ENCODE results near the gene PLEKHB1. TPM values are rescaled to one million over a fixed set of nuclear protein-coding genes. Genes with fewer than 3 reads are reported as not detected.

The PLEKHB1 gene
- total and polyA plus RNA-seq, 12 donors = 1.3 to 11.2 (median 2.6) TPM

DNA sequence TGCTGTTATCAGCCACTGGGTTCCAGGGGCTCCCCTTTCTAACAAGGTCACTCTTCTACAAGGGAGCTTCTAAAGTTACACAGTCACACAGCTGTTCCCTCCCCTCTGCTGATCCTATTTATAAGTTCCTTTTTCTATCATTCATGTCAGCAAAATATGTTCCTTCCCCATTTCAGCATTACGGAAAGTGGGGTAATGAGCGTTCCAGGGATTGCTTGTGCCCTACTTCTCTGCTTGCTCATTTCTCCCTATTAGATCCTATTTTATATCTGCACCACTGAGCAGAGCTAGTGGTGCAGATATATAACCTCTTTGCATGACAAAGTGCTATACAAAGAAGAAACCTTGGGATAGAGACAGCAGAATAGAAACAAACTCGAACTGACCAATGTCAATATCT, 22.7 kb upstream of the PLEKHB1 start:
- peaks cover 11% of the 10 kb centered on the region for H3K27me3 ChIP-seq
- 11 to 24% (median 16%) methylated on average over 3 of the region's 3 CpGs for WGBS, 4 donors
- TF ChIP-seq, protein P1, sequence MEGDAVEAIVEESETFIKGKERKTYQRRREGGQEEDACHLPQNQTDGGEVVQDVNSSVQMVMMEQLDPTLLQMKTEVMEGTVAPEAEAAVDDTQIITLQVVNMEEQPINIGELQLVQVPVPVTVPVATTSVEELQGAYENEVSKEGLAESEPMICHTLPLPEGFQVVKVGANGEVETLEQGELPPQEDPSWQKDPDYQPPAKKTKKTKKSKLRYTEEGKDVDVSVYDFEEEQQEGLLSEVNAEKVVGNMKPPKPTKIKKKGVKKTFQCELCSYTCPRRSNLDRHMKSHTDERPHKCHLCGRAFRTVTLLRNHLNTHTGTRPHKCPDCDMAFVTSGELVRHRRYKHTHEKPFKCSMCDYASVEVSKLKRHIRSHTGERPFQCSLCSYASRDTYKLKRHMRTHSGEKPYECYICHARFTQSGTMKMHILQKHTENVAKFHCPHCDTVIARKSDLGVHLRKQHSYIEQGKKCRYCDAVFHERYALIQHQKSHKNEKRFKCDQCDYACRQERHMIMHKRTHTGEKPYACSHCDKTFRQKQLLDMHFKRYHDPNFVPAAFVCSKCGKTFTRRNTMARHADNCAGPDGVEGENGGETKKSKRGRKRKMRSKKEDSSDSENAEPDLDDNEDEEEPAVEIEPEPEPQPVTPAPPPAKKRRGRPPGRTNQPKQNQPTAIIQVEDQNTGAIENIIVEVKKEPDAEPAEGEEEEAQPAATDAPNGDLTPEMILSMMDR (IDR thresholded peaks at IDR 0.05) = no peak
- TF ChIP-seq POLR2A (IDR thresholded peaks at IDR 0.05) = no peak
- H3K36me3 ChIP-seq (replicated peaks in 1 of 2) = no peaks in the 10 kb centered on the region
- peak in 3 of 7 donors; percentile 12 to 32 (median 28) for DNase-seq
- H3K4me3 ChIP-seq = no peak overlapping the region
- peak overlapping the region in 2 of 5 donors; percentile 38 to 80 for H3K27ac ChIP-seq
- H3K4me1 ChIP-seq (replicated peaks in 1 of 2) = peaks cover 0 to 4% of the 10 kb centered on the region in 2 donors
- no peaks in the 10 kb centered on the region for H3K9me3 ChIP-seq (replicated peaks in 1 of 3)
- intact Hi-C loops (cut with DNase I) = no loop called here

DNA sequence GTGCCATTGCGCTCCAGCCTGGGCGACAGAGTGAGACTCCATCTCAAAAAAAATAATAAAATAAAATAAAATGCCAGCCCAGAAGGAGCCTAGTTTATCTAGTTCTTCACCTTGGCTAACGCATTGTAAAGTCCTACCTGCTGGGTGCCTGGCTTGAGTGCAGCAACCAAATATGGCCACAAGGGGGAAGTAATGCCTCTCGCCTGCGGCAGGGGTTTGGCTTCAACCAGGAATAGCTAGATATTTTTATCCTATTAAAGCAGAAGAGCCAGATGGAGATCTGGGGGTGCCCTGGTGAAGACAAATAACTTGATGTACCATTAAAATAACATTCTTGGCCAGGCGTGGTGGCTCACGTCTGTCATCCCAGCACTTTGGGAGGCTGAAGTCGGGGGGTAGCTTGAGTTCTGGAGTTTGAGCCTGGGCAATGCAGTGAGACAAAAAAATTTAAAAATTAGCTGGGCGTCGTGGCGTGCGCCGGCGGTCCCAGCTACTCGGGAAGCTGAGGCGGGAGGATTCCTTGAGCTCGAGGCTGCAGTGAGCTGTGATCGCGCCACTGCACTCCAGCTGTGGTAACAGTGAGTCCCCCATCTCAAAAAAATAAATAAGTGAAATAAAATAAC, 20.6 kb upstream of the PLEKHB1 start:
- 17 to 25% (median 18%) methylated on average over 19 of the region's 19 CpGs for WGBS, 4 donors
- DNase-seq = peak; percentile 71 to 91 (median 75)
- H3K27me3 ChIP-seq = peaks cover 11% of the 10 kb centered on the region
- intact Hi-C loops (cut with DNase I) = loop anchor here in 1 of 2 donors (5.0 kb wide), 1 partner anchor 36 kb away; no protein-coding TSS in a partner anchor
- H3K4me3 ChIP-seq = no peak overlapping the region
- H3K36me3 ChIP-seq (replicated peaks in 1 of 2) = no peaks in the 10 kb centered on the region
- peaks cover 0 to 4% of the 10 kb centered on the region in 2 donors for H3K4me1 ChIP-seq (replicated peaks in 1 of 2)
- no peaks in the 10 kb centered on the region for H3K9me3 ChIP-seq (replicated peaks in 1 of 3)
- H3K27ac ChIP-seq = no peak overlapping the region
- no peak for TF ChIP-seq POLR2A (IDR thresholded peaks at IDR 0.05)
- TF ChIP-seq, protein P1 (IDR thresholded peaks at IDR 0.05) = peak; percentile 69 to 94 (median 86)

DNA sequence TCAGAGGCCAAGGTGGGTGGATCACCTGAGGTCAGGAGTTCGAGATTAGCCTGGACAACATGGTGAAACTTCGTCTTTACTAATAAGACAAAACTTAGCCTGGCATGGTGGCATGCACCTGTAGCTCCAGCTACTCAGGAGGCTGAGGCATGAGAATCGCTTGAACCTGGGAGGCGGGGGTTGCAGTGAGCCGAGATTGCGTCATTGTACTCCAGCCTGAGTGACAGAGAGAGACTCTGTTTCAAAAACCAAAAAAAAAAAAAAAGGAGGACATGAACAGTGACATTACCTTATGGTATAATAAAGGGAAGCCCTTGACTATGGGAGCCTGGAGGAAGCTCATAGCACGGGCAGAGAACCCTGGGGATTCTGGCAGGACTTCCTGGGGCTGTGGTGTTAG, 16.5 kb upstream of the PLEKHB1 start:
- DNase-seq = no peak
- WGBS, 4 donors = 74 to 82% (median 78%) methylated on average over 6 to 7 of the region's 7 CpGs
- Histone ChIP-seq H3K27me3 (peaks cover 6% of the 10 kb centered on the region), H3K9me3 (replicated peaks in 1 of 3) (no peaks in the 10 kb centered on the region), H3K4me1 (replicated peaks in 1 of 2) (peaks cover 0 to 4% of the 10 kb centered on the region in 2 donors), H3K27ac (no peak overlapping the region), H3K36me3 (replicated peaks in 1 of 2) (no peaks in the 10 kb centered on the region), H3K4me3 (no peak overlapping the region)
- intact Hi-C loops (cut with DNase I) = loop anchor here in 1 of 2 donors (5.0 kb wide), 1 partner anchor 32 kb away; no protein-coding TSS in a partner anchor
- TF ChIP-seq POLR2A (IDR thresholded peaks at IDR 0.05) = no peak

DNA sequence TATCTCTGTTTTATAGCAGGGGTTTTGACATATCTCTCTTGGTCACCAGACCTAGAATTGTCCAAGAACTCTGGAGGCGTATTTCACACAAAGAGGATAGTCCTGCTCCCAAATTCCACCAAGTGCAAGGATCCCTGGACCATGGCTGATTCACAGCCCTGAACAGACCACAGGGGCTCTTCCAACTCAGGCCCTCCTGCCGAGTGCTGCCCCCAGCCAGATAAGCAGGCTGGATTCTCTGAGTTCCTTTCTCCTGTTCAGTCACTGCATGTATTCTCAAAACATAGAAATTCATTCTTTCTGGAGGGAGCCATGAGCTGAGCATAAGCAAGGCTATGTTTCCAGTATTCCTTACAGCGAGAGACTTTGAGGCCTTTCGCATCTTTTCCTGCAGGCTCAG, 13.4 kb upstream of the PLEKHB1 start:
- H3K27me3 ChIP-seq = no peaks in the 10 kb centered on the region
- H3K36me3 ChIP-seq (replicated peaks in 1 of 2) = no peaks in the 10 kb centered on the region
- H3K27ac ChIP-seq = no peak overlapping the region
- H3K4me3 ChIP-seq = no peak overlapping the region
- no peaks in the 10 kb centered on the region for H3K9me3 ChIP-seq (replicated peaks in 1 of 3)
- TF ChIP-seq, protein P1 (IDR thresholded peaks at IDR 0.05) = no peak
- no peak for TF ChIP-seq POLR2A (IDR thresholded peaks at IDR 0.05)
- intact Hi-C loops (cut with DNase I) = no loop called here
- DNase-seq = no peak
- H3K4me1 ChIP-seq (replicated peaks in 1 of 2) = no peaks in the 10 kb centered on the region
- 91 to 96% (median 95%) methylated on average over 4 of the region's 4 CpGs for whole genome bisulfite sequencing, 4 donors

DNA sequence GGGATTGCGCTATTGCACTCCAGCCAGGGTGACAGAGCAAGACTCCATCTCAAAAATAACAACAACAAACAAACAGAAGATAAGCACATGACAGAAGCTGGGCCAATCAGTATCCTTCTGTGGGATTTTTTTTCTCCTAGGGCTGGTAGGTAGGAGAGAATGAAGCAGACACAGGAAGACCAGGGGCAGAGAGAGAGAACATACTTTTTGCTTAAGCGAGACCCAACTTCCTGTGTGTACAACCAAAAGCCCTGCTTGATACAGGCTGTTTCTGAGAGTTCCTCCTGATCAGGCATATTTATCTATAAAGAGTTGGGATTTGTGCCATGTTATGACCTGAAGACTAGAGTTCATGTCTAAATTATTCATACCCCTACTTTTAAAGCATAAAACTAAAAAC, 12.4 kb upstream of the PLEKHB1 start:
- H3K27me3 ChIP-seq = no peaks in the 10 kb centered on the region
- 79 to 89% (median 86%) methylated on average over 2 of the region's 2 CpGs for WGBS, 4 donors
- H3K36me3 ChIP-seq (replicated peaks in 1 of 2) = no peaks in the 10 kb centered on the region
- no peaks in the 10 kb centered on the region for H3K4me1 ChIP-seq (replicated peaks in 1 of 2)
- H3K4me3 ChIP-seq = no peak overlapping the region
- no peak for DNase-seq
- no peak overlapping the region for H3K27ac ChIP-seq
- intact Hi-C loops (cut with DNase I) = no loop called here
- no peak for TF ChIP-seq POLR2A (IDR thresholded peaks at IDR 0.05)
- TF ChIP-seq, protein P1 (IDR thresholded peaks at IDR 0.05) = no peak
- H3K9me3 ChIP-seq (replicated peaks in 1 of 3) = no peaks in the 10 kb centered on the region

Measured in adrenal gland (tissue), 12 donors.